Retinal pigment epithelial cell (primary cell): Measurements from ENCODE around the gene PLEKHM3.
"Not testable (repeated sequence)": the region's sequence is repeated elsewhere in the genome, so short reads cannot be mapped to it uniquely, and the experiment has no call there.

Experiments used
- DNase-seq: peaks from one replicate; pipeline ENCODE4 v3.0.0-alpha.2; 2010; ENCODE audit warnings: low read depth
- H3K4me3 ChIP-seq: 2 replicates; pipeline ENCODE4 v1.5.1; 2011; ENCODE audit warnings: mild to moderate bottlenecking, low read length, control low read depth, moderate library complexity
- CTCF ChIP-seq: conservative IDR thresholded peaks from 2 replicates; pipeline ENCODE4 v1.5.1; 2011; ENCODE audit warnings: low read depth, low read length, control low read depth, inconsistent platforms

The PLEKHM3 gene

GRCh38 chr2:207950063-207950760 lies 75.1 kb downstream of the PLEKHM3 start:
- no peak overlapping the region for H3K4me3 ChIP-seq
- DNase-seq: no peak
- TF ChIP-seq CTCF: no peak

- not testable (repeated sequence) for DNase-seq, H3K4me3 ChIP-seq
Measured at GRCh38 chr2:207949245-207949644, 76.1 kb downstream of the PLEKHM3 start.

- H3K4me3 ChIP-seq: no peak overlapping the region
- TF ChIP-seq CTCF: no peak
- DNase-seq: no peak
Measured at GRCh38 chr2:207944979-207945600, 80.2 kb downstream of the PLEKHM3 start.

GRCh38 chr2:207944334-207944733 lies 81.0 kb downstream of the PLEKHM3 start:
- no peak for DNase-seq
- H3K4me3 ChIP-seq: no peak overlapping the region
- TF ChIP-seq CTCF: no peak

- no peak overlapping the region for H3K4me3 ChIP-seq
- no peak for TF ChIP-seq CTCF
- DNase-seq: no peak
Measured at GRCh38 chr2:207939342-207940108, 85.8 kb downstream of the PLEKHM3 start.

- DNase-seq: no peak
- TF ChIP-seq CTCF: no peak
- H3K4me3 ChIP-seq: no peak overlapping the region
Measured at GRCh38 chr2:207938886-207939285, 86.4 kb downstream of the PLEKHM3 start.

- H3K4me3 ChIP-seq: no peak overlapping the region
- no peak for DNase-seq
- TF ChIP-seq CTCF: no peak
Measured at GRCh38 chr2:207938415-207938814, 86.9 kb downstream of the PLEKHM3 start.
